GM21529 (cell line): ENCODE measurements around the gene GEMIN2.
A peak's percentile ranks its signal among the peaks of the same experiment; 100 is the strongest.
"Not testable (repeated sequence)": the region's sequence is repeated elsewhere in the genome, so short reads cannot be mapped to it uniquely, and the experiment has no call there.

ENCODE experiments used
- ATAC-seq: cut with Tn5 transposase; IDR thresholded peaks from one replicate; pipeline ENCODE4 v1.9.1; 2021; ENCODE audit not compliant: unreplicated experiment

Gene GEMIN2

DNA sequence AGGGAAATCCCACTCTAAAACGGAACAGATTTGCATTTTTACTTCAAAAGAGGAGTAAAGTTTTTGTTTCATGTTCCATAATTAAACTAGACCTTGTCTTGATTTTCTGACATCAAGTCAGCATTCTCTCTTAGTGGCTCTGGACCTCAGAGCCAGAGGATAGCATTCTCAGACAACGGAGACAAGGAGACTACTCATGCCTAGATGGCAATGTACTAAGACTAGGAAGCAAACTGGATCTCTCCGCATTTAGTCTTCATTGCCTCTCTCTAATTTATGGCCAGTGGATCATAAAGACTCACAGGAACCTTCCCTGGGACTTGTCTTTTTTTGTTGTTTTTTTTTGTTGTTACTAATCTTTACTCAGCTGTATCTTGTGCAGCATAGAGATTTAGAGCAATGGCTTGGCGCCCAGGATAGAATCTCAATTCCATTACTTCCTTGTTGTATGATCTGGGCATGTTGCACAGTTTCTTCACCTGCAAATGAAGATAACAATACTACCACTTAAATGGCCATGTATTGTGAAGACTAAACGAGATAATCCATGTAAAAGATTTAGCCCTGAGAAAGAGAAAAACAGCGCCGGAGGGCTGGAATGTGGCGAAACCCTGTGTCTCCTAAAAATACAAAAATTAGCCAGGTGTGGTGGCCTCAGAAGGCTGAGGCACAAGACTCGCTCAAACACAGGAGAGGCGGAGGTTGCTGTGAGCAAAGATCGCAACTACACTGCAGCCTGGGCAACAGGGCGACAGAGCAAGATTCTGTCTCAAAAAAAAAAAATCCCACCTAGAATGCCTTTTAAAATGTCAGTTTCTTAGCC, 4.0 kb upstream of the GEMIN2 start:
- ATAC-seq: peak; percentile 20

DNA sequence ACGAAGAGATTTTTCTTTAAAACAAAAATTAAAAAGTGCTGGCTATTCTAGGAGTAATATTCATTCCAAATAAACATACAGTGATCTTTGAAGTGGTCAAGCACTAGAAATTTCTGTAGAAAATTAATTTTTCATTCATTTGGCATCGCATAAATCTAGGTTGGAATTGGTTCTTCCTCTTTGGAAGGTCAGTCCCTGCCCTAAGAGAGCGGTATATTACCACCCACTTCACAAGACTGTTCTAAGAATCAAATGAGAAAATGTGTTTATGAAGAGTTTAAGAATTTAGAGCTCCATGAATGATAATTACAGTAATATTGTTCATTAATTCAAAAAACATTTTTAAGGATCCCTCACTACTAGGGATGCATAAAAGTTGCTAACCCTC, 444 bp upstream of the GEMIN2 start:
- ATAC-seq: no peak

DNA sequence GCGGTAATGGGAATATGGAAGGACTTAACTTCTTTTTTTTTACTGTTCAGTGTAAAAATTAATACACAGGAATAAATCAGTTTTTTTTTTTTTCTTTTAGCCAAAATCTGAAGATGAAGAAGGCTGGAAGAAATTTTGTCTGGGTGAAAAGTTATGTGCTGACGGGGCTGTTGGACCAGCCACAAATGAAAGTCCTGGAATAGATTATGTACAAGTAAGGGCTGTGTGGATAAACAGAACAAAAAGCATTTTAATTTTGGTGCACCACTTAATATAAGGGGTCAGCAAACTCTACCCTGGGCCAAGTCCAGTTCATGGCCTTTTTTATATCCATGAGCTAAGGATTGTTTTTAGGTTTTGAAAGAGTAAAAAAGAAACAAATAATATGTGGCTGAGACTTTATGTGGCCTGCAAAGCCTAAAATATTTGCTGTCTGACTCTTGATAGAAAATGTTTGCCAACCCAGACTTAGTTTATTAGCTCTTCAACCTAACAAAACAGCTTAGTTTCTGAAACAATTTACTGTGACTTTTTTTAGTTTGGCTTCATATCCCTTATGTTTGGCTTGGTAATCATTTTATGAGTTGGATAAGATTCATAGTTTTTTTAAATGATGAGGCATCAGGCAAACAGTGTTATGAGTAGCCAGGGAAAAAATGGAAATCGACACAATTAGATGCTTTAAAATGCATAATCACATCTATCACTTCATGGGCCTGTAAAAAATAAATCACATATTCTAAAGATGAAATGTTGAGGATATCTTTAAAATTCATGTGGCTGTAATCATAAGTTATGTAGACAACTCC, 8.4 kb downstream of the GEMIN2 start:
- no peak for ATAC-seq

DNA sequence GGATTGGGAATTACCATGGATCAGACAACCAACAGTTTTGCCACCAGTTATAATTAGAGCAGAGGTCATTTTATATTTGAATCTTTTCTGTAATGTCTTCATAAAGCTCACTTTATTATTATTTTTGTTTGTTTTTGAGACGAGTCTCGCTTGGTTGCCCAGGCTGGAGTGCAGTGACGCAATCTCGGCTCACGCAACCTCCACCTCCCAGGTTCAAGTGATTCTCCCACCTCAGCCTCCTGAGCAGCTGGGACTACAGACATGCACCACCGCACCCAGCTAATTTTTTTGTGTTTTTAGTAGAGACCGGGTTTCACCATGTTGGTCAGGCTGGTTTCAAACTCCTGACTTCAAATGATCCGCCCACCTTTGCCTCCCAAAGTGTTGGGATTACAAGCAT, 23.7 kb downstream of the GEMIN2 start:
- ATAC-seq: not testable (repeated sequence)

DNA sequence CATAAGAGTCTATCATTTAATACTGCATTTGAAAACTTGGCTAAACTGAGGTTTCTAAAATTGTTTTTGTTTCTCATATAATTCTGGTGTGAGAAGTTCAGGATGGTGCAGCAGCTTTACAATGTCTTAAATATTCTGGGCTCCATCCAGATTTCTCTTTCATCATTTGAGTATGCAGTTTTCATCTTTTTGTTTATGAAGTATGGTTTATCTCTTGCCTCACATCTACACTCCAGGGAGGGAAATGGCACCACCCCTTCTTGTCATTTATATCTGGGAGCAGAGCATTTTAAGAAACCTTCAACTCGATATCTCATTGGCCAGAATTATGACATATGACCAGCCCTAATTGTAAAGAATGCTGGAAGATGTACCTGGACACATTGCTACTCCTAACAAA, 24.3 kb downstream of the GEMIN2 start:
- ATAC-seq: no peak

DNA sequence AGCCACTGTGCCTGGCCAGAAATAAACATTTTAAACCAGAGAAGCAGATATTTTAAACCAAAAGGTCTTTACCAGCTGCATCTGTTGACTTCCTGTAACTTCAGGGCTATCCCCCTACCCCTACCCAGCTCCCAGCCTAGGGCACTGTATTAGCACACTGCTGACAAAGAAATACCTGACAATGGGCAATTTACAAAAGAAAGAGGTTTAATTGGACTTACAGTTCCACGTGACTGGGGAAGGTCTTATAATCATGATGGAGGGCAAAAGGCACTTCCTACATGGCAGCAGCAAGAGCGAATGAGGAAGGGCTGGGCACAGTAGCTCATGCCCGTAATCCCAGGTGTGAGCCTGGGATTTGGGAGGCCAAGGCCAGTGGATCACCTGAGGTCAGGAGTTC, 26.0 kb downstream of the GEMIN2 start:
- ATAC-seq: no peak

DNA sequence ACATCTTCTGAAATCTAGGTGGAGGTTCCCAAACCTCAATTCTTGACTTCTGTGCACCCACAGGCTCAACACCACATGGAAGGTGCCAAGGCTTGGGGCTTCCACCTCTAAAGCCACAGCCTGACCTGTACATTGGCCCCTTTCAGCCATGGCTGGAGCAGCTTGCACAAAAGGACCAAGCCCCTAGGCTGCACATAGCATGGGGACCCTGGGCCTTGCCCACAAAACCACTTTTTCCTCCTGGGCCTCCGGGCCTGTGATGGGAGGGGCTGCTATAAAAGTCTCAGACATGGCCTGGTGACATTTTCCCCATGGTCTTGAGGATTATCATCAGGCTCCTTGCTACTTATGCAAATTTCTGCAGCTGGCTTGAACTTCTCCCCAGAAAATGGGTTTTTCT, 27.5 kb downstream of the GEMIN2 start:
- not testable (repeated sequence) for ATAC-seq

DNA sequence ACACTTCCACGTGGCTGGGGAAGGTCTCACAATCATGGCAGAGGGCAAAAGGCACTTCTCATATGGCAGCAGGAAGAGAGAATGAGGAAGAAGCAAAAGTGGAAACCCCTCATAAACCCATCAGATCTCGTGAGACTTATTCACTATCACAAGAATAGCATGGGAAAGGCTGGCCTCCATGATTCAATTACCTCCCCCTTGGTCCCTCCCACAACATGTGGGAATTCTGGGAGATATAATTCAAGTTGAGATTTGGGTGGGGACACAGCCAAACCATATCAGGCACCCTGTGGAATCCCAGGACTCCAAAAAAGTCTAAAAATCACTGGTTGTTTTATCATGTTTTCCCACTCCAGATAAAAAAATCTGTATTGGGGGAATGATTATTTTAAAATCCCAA, 29.1 kb downstream of the GEMIN2 start:
- not testable (repeated sequence) for ATAC-seq

DNA sequence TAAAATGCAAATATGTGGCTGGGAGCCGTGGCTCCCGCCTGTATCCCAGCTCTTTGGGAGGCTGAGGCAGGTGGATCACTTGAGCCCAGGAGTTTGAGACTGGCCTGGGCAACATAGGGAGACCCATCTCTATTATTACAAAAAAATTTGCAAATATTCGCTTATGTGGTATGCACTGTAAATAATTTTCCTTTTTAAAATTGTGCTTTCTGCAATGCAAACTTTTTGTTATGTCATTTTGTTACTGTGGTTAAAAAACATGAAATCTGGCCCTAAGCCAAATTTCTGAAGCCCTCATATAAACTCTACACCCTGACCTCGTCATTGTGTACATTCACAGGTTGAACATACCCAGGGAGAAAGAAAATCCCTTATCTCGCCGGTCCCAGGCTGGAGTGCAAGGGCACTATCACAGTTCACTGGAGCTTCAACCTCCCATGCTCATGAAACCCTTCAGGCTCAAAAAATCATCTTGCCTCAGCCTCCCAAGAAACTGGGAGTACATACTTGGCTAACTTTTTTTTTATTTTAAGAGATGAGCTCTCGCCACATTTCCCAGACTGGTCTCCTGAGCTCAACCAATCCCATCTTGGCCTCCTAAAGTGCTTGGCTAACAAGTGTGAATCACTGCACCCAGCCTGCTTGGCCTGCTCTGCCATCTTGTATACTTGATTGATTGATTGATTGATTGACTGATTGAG, 31.3 kb downstream of the GEMIN2 start:
- no peak for ATAC-seq

DNA sequence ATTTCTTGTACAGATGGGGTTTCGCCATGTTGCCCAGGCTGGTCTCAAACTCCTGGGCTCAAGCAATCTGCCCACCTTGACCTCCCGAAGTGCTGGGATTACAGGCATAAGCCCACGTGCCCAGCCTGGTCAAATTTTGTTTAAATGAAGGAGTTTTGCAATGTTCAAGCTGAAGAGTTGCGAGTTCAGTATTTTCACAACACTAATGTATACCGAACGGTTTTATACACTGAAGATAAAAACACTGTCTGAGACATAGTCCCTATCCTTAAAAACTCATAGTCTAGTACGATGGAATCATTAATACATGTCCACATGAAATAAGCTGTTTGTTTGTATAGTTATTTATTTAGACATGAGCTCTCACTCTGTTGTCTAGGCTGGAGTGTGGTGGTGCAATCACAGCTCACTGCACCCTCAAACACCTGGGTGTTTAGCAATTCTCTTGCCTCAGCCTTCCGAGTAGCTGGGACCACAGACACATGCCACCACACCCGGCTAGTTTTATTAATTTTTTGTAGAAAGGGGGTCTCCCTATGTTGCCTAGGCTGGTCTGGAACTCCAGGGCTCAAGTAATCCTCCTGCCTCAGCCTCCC, 40.6 kb downstream of the GEMIN2 start:
- ATAC-seq: no peak

DNA sequence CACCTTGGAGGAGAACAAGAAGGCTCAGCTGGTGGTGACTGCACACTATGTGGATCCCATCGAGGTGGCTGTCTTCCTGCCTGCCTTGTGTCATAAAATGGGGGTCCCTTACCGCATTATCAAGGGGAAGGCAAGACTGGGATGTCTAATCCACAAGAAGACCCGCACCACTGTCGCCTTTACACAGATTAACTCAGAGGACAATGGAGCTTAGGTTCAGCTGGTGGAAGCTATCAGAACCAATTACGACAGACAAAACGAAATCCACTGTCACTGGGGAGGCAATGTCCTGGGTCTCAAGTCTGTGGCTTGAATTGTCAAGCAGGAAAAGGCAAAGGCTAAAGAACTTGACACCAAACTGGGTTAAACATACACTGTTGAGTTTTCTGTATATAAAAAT, 43.4 kb downstream of the GEMIN2 start:
- no peak for ATAC-seq

DNA sequence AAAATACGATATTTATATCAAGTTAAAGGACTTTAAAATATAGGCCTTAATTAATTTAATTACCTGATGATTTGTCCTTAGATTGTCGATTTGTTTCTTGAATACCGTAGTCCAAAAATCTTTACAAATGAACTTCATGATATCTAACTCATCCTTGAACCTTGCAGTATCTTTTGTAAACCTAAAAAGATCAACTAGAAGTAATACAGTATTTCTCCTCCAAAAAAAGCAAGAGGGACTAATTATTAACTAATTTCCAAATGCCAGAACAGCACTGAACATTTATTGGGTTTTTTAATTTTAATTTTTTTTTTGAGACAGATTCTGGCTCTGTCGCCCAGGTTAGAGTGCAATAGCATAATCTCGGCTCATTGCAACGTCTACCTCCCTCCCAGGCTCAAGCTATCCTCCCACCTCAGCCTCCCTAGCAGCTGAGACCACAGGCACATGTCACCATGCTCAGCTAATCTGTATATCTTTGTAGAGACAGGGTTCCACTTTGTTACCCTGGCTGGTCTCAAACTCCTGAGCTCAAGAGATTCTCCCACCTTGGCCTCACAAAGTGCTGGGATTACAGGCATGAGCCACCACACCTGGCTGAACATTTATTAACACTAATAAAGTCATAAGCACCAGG, 44.2 kb downstream of the GEMIN2 start:
- ATAC-seq: no peak

DNA sequence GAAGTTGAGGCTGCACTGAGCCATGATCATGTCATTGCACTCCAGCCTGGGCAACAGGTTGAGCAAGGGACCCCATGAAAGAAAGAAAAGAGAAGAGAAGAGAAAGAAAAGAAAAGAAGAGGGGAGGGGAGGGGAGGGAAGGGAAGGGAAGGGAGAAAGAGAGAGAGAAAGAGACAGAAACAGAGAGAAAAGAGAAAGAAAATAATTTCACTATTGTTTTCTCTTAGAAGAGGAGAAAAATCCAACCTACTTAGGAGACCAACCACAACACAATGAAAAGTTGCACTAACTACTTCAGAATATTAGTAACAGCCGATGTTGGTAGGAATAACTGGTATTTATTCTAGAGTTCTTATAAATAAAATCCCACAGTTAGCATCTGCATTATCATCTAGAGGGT, 46.4 kb downstream of the GEMIN2 start:
- no peak for ATAC-seq

DNA sequence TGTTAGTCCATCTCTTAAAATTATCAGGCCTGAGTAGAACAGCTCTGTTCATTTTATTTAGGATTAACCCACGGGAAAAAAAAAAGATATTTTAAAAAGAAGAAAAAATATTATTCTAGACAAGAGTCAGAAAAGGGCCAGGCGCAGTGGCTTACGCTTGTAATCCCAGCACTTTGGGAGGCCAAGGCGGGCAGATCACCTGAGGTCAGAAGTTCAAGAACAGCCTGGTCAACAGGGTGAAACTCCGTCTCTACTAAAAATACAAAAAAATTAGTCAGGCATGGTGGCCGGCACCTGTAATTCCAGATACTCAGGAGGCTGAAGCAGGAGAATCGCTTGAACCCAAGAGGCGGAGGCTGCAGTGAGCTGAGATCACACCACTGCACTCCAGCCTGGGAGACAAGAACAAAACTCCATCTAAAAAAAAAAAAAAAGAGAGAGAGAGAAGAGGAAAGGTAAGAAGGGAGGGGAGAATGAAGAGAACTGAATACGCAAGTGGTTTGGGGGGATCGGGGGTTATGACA, 53.7 kb downstream of the GEMIN2 start:
- not testable (repeated sequence) for ATAC-seq

DNA sequence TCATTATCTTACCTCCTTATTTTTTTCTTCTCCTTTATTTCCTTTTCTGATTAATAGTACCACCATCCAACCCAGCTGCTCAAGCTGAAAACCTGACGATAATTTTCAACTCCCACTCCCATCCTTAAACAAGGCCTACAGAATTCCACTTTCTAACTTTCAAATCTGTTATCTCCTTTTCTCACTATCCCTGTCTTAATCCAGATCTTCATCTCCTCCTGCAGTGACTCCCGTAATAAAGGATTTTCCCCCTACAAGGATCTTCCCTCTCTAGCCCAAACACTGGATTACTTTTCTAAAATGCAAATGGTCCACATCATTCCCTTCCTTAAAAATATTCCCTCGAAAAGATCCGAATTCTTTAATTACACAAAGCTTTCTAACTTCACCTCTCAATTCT, 54.5 kb downstream of the GEMIN2 start:
- no peak for ATAC-seq

DNA sequence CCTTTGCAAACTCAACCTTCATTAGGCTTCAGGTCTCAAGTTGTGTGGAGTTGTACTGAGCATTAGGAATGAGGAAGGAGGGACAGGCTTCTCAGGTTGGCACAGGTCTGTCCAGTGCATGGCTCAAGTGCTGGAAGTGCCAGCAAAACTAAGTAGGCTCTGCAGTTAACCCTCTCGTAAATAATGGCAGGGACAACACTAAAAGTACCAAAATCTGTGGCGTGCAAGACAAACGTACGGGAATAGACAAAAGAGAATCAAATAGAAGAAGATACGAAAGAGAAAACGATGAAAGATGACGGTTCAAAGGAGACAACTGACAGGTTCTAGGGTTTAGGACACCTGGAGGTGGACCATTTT, 55.4 kb downstream of the GEMIN2 start:
- no peak for ATAC-seq

DNA sequence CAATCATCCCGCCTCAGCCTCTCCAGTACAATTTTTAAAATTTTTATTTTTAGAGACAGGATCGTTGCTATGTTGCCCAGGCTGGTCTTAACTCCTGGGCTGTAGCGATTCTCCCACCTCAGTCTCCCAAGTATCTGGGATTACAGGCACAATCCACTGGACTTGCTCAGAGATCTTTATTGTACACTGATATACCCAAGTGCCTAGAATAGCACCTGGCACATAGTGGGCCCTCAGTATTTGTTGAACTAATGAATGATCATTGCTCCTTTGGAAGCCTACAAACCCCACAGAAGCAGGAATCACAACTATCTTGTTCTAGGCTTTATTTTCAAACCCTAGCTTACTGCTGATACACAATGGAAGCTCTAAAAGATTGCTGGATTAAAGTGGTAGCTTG, 59.1 kb downstream of the GEMIN2 start:
- no peak for ATAC-seq

DNA sequence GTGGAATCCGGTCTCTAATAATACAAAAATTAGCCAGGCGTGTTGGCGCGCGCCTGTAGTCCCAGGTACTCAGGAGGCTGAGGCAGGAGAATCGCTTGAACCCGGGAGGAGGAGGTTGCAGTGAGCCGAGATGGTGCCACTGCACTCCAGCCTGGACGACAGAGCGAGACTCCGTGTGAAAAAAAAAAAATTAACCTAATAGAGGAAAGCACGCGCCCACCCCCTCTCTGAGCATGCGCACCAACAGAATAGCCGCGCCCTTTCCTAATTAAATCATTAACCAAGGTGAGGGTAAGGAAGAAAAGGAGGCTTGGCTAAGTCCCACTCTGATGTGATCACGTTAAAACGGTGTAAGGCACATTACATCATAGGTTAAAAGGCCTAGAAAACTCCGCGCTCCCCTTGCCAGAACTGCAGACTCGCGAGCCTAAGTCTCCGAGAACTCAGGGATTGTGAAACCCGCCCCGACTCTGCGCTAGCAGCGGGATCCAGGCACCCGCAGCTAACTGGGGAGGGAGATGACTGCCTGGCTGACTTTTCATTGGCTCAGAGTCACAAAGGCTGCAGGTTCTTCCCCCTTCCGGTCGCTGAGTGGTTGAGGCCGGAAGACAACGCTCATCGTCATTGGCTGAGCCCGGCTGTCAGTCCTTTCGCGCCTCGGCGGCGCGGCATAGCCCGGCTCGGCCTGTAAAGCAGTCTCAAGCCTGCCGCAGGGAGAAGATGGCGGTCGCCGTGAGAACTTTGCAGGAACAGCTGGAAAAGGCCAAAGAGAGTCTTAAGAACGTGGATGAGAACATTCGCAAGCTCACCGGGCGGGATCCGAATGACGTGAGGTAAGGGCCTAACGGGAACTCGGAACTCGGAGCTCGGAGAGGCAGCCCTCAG, 60.7 kb downstream of the GEMIN2 start, which contains the start of gene PNN:
PNN (plus strand) TSS at position 695 of the 885 bp plus-strand sequence; CDS start at position 721, 26 bp downstream.
- peak; percentile 89 for ATAC-seq

DNA sequence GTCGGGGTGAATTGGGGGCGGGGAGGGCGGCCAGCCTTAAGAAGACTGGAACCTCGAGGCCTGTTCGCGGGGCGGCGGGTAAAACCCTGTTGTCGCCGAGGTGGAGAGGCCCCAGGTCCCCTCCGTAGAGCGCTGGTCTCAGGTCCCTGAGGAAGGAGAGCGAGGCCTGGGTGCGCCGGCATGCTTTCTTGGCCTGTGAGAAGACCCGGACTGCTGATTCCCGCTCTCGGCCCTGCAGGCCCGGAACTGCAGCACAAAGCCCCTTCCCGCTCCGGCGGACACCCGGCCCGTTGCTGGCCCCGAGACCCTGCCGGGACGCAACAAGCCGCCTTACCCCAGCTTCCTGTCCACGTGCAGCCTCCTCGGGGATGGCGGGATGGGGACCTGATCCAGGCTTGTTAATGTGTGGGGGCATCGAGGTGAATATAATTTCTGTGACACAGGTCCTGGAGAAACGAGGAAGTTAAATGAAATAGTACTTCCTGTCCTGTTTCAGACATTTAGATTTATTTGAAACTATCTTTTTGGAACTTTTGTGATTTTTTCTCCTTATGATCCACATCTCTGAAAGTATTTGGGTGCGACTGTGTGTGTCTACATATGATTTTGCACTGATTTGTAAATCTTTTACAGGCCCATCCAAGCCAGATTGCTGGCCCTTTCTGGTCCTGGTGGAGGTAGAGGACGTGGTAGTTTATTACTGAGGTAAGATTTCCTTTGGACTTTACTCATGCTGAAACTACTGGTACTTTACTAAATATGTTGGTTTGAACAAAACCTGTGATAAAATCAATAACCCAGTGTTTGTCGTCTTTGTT, 61.5 kb downstream of the GEMIN2 start:
- ATAC-seq: peak; percentile 1
